Prostate gland (tissue), 2 donors: ENCODE results near the gene HDGFL3.

Experiments
- CTCF ChIP-seq, 4 experiments: fragments of 200-600 bp in 2 of 4; fragments of 450-650 bp in 2 of 4; sonication (generic) in 2 of 4; IDR thresholded peaks; 1 replicate in 3 of 4; 2 replicates in 1 of 4; pipeline ENCODE4 v1.5.1; 2016 to 2019; ENCODE audit warnings: antibody characterized with exemption in 4 of 4, mild to moderate bottlenecking in 2 of 4, moderate library complexity in 2 of 4
- POLR2AphosphoS5 ChIP-seq: sonication (generic); formaldehyde crosslinking; IDR thresholded peaks from one replicate; pipeline ENCODE4 v1.6.1; 2017; ENCODE audit warnings: antibody characterized with exemption

- no peak for TF ChIP-seq CTCF (IDR thresholded peaks at IDR 0.05)
- TF ChIP-seq POLR2AphosphoS5 = no peak
Measured at GRCh38 chr15:83115831-83116565, 91.6 kb downstream of the HDGFL3 start.
